Activated CD4-positive, alpha-beta memory T cell treated with anti-CD3 and anti-CD28 coated beads, Interleukin-2, amount 10 ng/mL, durations not matched to agents 7 days and 5 days (primary cell): ENCODE measurements around the gene FAM187B. TPM values are rescaled to one million over a fixed set of nuclear protein-coding genes. Genes with fewer than 3 reads are reported as not detected.

ENCODE experiments used
- CTCF ChIA-PET: fragments of 350-600 bp; sonication (Branson Sonifier 250); formaldehyde crosslinking; loops from one replicate; lab custom pipeline; 2021; ENCODE audit warnings: antibody characterized with exemption, inconsistent platforms; lab: Charles Lee
- POLR2A ChIA-PET: fragments of 350-600 bp; sonication (Branson Sonifier 250); formaldehyde crosslinking; loops from one replicate; lab custom pipeline; 2021; ENCODE audit warnings: antibody characterized with exemption; lab: Charles Lee
- DNase-seq: peaks from one replicate; pipeline ENCODE4 v3.0.0-alpha.2; 2020
- H3K27ac Mint-ChIP-seq: one replicate; pipeline ENCODE4 v1.8.0; 2021; ENCODE audit warnings: mild to moderate bottlenecking, mixed read lengths
- H3K27me3 Mint-ChIP-seq: one replicate; pipeline ENCODE4 v1.8.0; 2021; ENCODE audit warnings: mixed read lengths
- H3K36me3 Mint-ChIP-seq: one replicate; pipeline ENCODE4 v1.8.0; 2021; ENCODE audit warnings: low read depth, mixed read lengths
- H3K4me1 Mint-ChIP-seq: one replicate; pipeline ENCODE4 v1.8.0; 2021; ENCODE audit warnings: mixed read lengths
- H3K4me3 Mint-ChIP-seq: one replicate; pipeline ENCODE4 v1.8.0; 2021; ENCODE audit warnings: mild to moderate bottlenecking, mixed read lengths
- H3K9me3 Mint-ChIP-seq: one replicate; pipeline ENCODE4 v1.8.0; 2021; ENCODE audit warnings: mixed read lengths
- total RNA-seq, 2 experiments: library from RNA; stranded (reverse); gene quantifications; one replicate each; pipeline ENCODE4 v1.2.3, GENCODE V29; 2021

The FAM187B gene
- total RNA-seq, 2 experiments from 2014 or later = not detected

DNA sequence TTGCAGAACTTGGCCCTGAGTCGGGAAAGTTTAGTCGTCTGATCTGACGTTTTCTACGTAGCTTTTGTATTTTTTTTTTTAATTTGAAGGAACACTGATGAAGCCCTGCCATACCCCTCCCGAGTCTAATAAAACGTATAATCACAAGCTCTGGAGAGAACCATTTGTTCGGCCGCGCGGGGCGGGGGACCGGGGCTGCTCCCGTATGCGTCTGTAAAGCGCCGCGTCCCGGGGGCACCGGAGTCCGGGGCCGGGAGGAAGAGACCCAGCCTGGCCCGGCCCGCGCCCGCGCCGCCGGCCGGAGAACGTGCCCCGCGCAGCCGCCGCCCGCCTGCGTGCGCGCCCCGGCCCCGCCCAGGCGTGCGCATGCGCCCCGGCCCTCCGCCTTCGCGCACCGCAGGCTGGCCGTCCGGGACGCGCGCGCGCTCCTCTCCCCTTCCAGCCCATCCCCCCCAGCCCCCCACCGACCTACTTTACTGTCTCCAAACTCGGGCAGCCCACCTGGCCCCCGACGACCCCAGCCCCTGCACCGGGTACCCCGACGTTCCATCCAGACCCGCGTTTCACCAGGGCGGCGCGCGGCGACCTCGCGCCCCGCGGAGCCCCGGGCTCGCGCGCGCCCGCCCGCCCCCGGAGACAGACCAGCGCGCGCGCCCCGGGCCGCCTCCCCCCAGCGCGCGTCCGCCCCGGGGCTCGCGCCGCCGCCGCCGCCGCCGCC, 39.4 kb upstream of the FAM187B start:
- H3K4me3 Mint-ChIP-seq = peak overlapping the region; percentile 91
- ChIA-PET CTCF (interaction anchor here (1.0 to 1.4 kb wide), 2 partner anchors 114 to 126 kb away, joined by 3 to 10 read pairs; partner anchors contain the start of gene FXYD7), POLR2A (interaction anchor here (0.6 to 5.0 kb wide), 11 partner anchors 11 to 132 kb away, joined by 3 to 28 read pairs (median 4); partner anchors contain the start of genes FXYD5 and FXYD7)

DNA sequence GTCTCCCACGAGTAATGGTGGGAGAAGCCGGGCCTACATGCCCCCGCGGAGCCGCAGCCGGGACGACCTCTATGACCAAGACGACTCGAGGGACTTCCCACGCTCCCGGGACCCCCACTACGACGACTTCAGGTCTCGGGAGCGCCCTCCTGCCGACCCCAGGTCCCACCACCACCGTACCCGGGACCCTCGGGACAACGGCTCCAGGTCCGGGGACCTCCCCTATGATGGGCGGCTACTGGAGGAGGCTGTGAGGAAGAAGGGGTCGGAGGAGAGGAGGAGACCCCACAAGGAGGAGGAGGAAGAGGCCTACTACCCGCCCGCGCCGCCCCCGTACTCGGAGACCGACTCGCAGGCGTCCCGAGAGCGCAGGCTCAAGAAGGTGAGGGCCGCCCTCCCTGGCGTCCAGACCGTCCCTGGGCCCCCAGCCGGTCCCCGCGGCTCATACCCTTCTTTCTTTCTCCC, 38.8 kb upstream of the FAM187B start:
- DNase-seq = peak; percentile 46
- peak overlapping the region; percentile 88 for H3K27ac Mint-ChIP-seq
- H3K9me3 Mint-ChIP-seq = no peaks in the 10 kb centered on the region
- ChIA-PET POLR2A (interaction anchor here (0.6 to 5.0 kb wide), 10 partner anchors 10 to 131 kb away, joined by 3 to 28 read pairs (median 4); partner anchors contain the start of genes FXYD5 and FXYD7), CTCF (interaction anchor here (1.0 to 1.4 kb wide), 2 partner anchors 113 to 126 kb away, joined by 3 to 10 read pairs; partner anchors contain the start of gene FXYD7)
- peaks cover 42% of the 10 kb centered on the region for H3K36me3 Mint-ChIP-seq
- peak overlapping the region; percentile 91 for H3K4me3 Mint-ChIP-seq
- no peaks in the 10 kb centered on the region for H3K27me3 Mint-ChIP-seq
- peaks cover 31% of the 10 kb centered on the region for H3K4me1 Mint-ChIP-seq

More for the DNA sequence above, 39.4 kb upstream of the FAM187B start:
- Mint-ChIP-seq H3K4me1 (peaks cover 31% of the 10 kb centered on the region), H3K27ac (peak overlapping the region; percentile 88), H3K36me3 (peaks cover 45% of the 10 kb centered on the region), H3K9me3 (no peaks in the 10 kb centered on the region), H3K27me3 (no peaks in the 10 kb centered on the region)
- DNase-seq = peak; percentile 79

DNA sequence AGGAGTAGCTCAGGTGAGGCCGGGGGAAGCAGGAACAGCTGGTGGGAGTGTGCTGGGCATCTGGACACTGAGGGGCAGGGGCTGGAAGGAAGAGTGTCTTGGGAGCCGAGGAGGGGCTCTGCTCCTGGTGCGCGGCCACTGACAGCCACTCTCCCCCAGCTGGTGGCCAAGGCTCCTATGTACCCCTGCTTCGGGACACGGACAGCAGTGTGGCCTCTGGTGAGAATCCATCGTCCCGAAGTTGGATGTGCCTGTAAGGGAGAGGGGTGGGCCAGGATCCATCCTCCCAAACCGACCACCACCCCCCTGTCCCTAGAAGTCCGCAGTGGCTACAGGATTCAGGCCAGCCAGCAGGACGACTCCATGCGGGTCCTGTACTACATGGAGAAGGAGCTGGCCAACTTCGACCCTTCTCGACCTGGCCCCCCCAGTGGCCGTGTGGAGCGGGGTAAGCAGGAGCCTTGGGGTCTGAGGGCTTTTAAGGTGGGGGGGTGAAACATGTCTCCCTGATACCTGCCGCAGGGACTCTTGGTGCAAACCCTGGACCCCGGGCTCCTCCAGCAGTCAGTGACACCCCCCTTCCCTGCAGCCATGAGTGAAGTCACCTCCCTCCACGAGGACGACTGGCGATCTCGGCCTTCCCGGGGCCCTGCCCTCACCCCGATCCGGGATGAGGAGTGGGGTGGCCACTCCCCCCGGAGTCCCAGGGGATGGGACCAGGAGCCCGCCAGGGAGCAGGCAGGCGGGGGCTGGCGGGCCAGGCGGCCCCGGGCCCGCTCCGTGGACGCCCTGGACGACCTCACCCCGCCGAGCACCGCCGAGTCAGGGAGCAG, 38.2 kb upstream of the FAM187B start:
- CTCF ChIA-PET = interaction anchor here (1.1 kb wide), 1 partner anchor 31 kb away, joined by 4 read pairs; no protein-coding TSS in a partner anchor
- peaks cover 29% of the 10 kb centered on the region for H3K4me1 Mint-ChIP-seq
- peak overlapping the region; percentile 91 for H3K4me3 Mint-ChIP-seq
- no peaks in the 10 kb centered on the region for H3K27me3 Mint-ChIP-seq
- DNase-seq = no peak
- POLR2A ChIA-PET = interaction anchor here (0.8 to 5.0 kb wide), 4 partner anchors 55 to 221 kb away, joined by 3 to 28 read pairs (median 8); partner anchors contain the start of gene FXYD5
- peaks cover 35% of the 10 kb centered on the region for H3K36me3 Mint-ChIP-seq
- H3K27ac Mint-ChIP-seq = peak overlapping the region; percentile 88
- H3K9me3 Mint-ChIP-seq = no peaks in the 10 kb centered on the region

DNA sequence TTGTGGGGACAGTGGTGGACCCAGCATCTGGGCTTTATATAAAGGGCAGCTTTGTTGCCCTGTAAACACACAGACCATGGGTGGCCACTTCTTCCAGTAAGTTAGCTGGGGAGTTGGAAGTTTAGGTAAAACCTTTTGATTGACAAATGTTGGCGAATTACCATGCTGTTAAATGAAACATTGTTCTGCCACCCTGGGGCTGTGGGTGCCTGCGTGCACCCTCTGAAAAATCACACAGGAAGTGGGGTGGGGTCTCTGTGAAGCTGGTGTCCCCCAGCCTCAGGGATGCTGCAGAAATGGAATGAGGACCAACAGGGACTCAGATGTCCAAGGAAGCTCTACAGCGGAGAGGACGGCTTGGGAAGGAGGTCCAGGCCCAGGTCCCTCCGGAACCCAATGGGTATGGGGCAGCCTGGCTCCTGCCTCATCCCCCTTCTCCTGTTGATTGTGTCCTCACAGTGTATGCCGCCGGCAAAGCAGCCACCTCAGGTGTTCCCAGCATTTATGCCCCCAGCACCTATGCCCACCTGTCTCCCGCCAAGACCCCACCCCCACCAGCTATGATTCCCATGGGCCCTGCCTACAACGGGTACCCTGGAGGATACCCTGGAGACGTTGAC, 37.5 kb upstream of the FAM187B start:
- ChIA-PET CTCF (interaction anchor here (1.1 to 1.3 kb wide), 2 partner anchors 30 to 123 kb away, joined by 4 to 6 read pairs; partner anchors contain the start of gene FXYD7), POLR2A (interaction anchor here (1.2 to 5.0 kb wide), 3 partner anchors 59 to 220 kb away, joined by 3 to 28 read pairs (median 12); partner anchors contain the start of gene FXYD5)
- Mint-ChIP-seq H3K9me3 (no peaks in the 10 kb centered on the region), H3K4me3 (peak overlapping the region; percentile 91), H3K27ac (peak overlapping the region; percentile 71), H3K27me3 (no peaks in the 10 kb centered on the region), H3K4me1 (peaks cover 27% of the 10 kb centered on the region), H3K36me3 (peaks cover 28% of the 10 kb centered on the region)
- no peak for DNase-seq

DNA sequence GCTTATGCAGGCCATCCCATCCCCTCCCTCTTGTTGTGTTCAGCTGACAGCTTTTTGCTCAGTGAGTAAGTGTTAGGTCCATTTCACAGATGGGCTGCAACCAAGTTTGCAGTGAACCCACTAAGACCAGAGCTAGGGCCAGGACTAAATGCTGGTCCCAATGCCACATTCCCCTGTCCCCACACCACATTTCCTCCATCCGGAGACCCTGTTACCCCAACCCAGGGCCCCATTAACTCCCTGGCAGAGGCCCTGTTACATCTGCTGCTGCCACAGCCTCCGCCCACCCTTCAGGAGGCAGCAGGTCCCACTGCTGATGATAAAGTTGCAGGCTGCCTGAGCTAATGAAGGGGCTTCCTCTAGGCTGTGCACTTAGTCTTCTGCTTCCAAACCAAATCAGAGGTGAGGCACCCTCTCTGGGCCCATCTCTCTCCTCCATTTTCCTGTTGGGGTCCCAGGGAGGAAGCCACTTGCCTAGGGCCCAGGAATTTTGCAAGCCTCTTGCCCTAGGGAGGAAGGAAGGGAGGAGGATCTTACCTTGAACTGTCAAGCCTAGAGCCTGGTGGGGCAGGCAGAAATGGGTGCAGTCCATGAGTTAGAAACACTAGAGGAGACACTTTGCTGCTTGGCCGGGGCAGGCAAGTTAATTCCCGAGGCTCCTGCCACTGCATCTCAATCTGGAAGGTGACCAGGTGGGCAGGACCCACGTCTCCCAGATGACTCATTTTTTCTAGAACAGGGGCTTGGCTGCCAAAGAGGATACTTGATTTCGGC, 36.8 kb upstream of the FAM187B start:
- peaks cover 21% of the 10 kb centered on the region for H3K36me3 Mint-ChIP-seq
- no peaks in the 10 kb centered on the region for H3K9me3 Mint-ChIP-seq
- peak overlapping the region; percentile 63 for H3K27ac Mint-ChIP-seq
- ChIA-PET POLR2A (interaction anchor here (1.2 to 5.0 kb wide), 7 partner anchors 14 to 219 kb away, joined by 3 to 28 read pairs (median 4); partner anchors contain the start of gene FXYD5), CTCF (interaction anchor here (1.1 to 1.3 kb wide), 2 partner anchors 30 to 123 kb away, joined by 4 to 6 read pairs; partner anchors contain the start of gene FXYD7)
- H3K27me3 Mint-ChIP-seq = no peaks in the 10 kb centered on the region
- H3K4me1 Mint-ChIP-seq = peaks cover 22% of the 10 kb centered on the region
- no peak for DNase-seq
- peak overlapping the region; percentile 91 for H3K4me3 Mint-ChIP-seq

DNA sequence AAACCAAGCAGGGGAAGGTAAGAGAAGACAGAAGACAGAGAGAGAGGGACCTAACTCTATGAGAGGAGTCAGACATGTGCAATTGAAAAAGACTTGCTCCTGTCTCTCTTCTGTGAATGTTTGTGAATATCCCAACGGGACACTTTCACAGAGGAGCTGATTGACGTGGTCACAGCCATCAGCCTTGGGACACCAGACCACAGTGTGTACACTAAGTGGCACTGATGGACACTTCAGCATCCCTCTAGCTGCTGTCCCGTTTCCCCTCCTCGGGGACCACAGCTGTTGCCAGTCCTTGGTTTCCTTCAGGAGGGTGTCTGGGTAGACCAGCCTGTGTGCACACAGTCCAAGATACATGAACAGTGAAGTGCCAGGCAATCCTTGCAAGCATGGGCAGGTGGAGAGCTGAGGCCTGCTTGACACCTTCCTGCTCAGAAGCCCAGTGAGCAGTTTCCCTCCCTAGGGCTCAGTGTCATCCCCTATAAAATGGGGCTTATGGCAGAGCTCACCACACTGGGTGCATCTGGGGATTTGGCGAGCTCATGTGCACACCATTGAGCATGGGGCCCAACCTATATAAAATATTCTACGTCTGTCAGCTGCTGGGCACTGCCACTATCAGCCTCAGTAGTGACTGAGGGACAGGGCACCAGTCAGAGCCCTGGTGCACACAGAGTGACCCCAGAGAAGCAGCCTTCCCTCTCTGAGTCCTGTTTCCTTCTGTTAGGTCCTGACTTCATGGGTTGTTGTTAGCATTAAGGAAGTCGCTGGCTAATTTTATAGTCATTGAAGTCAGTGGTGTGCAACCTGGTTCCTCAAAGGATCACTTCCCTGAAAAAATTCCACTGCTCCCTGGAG, 36.0 kb upstream of the FAM187B start:
- Mint-ChIP-seq H3K36me3 (peaks cover 17% of the 10 kb centered on the region), H3K4me3 (no peak overlapping the region), H3K27me3 (no peaks in the 10 kb centered on the region), H3K9me3 (no peaks in the 10 kb centered on the region), H3K27ac (peak overlapping the region; percentile 69), H3K4me1 (peaks cover 17% of the 10 kb centered on the region)
- no peak for DNase-seq
- ChIA-PET CTCF (interaction anchor here (1.3 to 1.4 kb wide), 2 partner anchors 63 to 122 kb away, joined by 3 to 6 read pairs; partner anchors contain the start of gene FXYD7), POLR2A (interaction anchor here (1.2 to 5.0 kb wide), 6 partner anchors 13 to 123 kb away, joined by 3 to 28 read pairs (median 4); partner anchors contain the start of gene FXYD5)

DNA sequence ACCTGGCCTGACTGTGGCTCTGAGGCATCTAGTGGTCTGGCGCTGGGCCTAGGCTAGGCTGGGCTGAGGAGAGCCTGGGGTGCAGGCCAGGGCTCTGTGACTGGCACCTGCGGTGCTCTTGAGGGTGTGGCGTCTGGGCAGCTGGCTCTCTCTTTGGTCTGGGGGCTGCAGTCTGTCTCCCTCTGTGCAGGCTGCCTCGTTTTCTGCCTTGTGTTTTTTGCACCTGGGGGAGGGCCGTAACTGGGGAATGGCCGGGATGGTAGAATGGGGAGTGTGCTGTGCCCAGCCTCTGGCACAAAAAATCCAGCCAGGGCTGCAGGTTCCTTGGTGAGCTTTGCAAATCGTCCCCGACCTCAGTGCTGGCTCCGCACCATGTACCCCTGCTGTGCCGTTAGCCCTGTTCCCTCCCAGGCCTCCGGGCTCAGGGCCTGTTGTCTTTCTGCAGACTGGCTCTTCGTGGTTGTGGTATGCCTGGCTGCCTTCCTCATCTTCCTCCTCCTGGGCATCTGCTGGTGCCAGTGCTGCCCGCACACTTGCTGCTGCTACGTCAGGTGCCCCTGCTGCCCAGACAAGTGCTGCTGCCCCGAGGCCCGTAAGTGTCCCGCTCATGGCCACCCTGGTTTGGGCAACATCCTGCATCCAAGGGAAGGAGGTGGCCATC, 33.7 kb upstream of the FAM187B start:
- no peak overlapping the region for H3K27ac Mint-ChIP-seq
- no peak overlapping the region for H3K4me3 Mint-ChIP-seq
- ChIA-PET POLR2A (no interaction called here), CTCF (no interaction called here)
- no peaks in the 10 kb centered on the region for H3K27me3 Mint-ChIP-seq
- DNase-seq = peak; percentile 14
- H3K4me1 Mint-ChIP-seq = peaks cover 22% of the 10 kb centered on the region
- peaks cover 11% of the 10 kb centered on the region for H3K36me3 Mint-ChIP-seq
- H3K9me3 Mint-ChIP-seq = no peaks in the 10 kb centered on the region

DNA sequence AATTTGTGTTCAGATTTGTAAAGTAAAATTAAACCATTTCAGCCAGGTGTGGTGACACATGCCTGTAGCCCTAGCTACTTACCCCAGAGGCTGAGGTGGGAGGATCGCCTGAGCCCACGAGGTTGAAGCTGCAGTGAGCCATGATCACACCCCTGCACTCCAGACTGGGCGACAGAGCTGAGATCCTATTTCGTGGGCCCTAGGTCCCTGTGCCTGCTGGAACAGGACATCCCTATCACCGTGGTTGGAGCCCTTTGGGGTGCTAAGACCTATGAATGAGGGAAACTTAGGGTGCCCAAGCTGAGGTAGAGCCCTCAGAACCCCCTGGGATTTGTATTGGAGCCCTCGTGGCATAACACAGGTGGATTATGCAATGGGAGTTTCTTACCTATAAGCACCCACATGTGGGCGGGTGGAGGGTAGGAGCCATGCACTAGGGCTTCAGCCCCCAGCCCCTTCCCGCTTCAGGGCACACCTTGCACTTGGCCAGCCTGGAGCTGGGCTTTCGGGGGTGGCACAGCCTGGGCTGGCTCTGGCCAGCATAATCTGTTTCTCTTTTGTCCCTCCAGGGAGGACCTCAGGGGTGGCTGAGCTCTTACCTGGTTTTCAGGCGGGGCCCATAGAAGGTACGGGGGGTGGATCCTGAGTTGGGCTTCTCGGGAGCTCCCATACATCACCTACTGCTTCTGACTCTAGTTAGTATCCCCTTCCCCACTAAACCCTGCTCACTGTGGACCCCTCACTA, 33.0 kb upstream of the FAM187B start:
- Mint-ChIP-seq H3K4me3 (no peak overlapping the region), H3K9me3 (no peaks in the 10 kb centered on the region), H3K27me3 (no peaks in the 10 kb centered on the region), H3K36me3 (peaks cover 11% of the 10 kb centered on the region), H3K4me1 (peaks cover 22% of the 10 kb centered on the region), H3K27ac (no peak overlapping the region)
- DNase-seq = peak; percentile 15
- ChIA-PET POLR2A (interaction anchor here (0.8 to 1.9 kb wide), 3 partner anchors 11 to 120 kb away, joined by 3 to 7 read pairs (median 3); no protein-coding TSS in a partner anchor), CTCF (no interaction called here)

DNA sequence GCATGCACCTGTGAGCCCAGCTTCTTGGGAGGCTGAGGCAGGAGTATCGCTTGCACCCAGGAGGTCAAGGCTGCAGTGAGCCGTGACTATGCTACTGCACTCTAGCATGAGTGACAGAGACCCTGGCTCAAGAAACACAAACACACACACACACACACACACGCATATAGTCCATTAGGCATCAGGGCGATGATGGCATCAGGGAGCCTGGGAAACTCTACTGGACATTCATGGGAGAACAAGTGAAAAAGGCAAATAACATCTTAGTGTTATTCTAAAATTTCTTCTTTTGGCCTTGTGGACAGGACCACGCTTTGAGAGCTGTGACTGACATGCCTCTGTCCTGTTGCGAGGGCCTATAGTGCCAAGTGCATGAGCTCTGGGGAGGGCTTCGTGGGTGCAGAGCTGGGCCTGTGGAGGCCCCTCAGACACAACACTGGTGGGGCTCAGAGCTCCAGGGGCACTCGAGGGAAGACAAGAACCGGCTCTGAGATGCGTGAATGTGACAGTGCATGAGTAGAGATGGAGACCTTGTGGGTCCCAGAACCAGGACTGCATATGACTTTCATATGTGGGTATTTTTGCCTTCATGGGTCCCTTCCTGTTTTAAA, 32.3 kb upstream of the FAM187B start:
- no peaks in the 10 kb centered on the region for H3K9me3 Mint-ChIP-seq
- peak; percentile 4 for DNase-seq
- H3K36me3 Mint-ChIP-seq = peaks cover 5% of the 10 kb centered on the region
- H3K27ac Mint-ChIP-seq = no peak overlapping the region
- ChIA-PET CTCF (interaction anchor here (0.7 kb wide), 1 partner anchor 119 kb away, joined by 5 read pairs; no protein-coding TSS in a partner anchor), POLR2A (interaction anchor here (0.8 to 1.9 kb wide), 4 partner anchors 10 to 119 kb away, joined by 3 to 7 read pairs (median 3); no protein-coding TSS in a partner anchor)
- H3K4me1 Mint-ChIP-seq = peaks cover 14% of the 10 kb centered on the region
- no peaks in the 10 kb centered on the region for H3K27me3 Mint-ChIP-seq
- no peak overlapping the region for H3K4me3 Mint-ChIP-seq
